OCI-LY3 (cell line): ENCODE measurements around the gene HUNK.
"Not testable (repeated sequence)": the region's sequence is repeated elsewhere in the genome, so short reads cannot be mapped to it uniquely, and the experiment has no call there.

Experiments used
- H2AFZ ChIP-seq: fragments of 200-600, 300-600 bp; shearing (Covaris generic); 2 replicates; pipeline ENCODE4 v1.6.0; 2014; ENCODE audit warnings: antibody characterized with exemption, low read depth, low read length
- H3K27ac ChIP-seq: fragments of 200-600, 300-600 bp; sonication (generic); 2 replicates; pipeline ENCODE4 v1.5.1; 2014; ENCODE audit warnings: mild to moderate bottlenecking, low read length, moderate library complexity, mixed read lengths
- H3K27me3 ChIP-seq: fragments of 200-600, 300-600 bp; sonication (generic); 2 replicates; pipeline ENCODE4 v1.6.1; 2014; ENCODE audit warnings: low read depth, low read length, mixed read lengths
- H3K36me3 ChIP-seq: fragments of 200-600, 300-600 bp; sonication (generic); replicated peaks from 2 replicates; pipeline ENCODE3; 2014; ENCODE audit warnings: low read depth, low read length, mixed read lengths
- H3K4me1 ChIP-seq: fragments of 300-600, 200-600 bp; sonication (generic); 2 replicates; pipeline ENCODE4 v1.6.1; 2014; ENCODE audit warnings: low read length, mixed read lengths
- H3K4me2 ChIP-seq: fragments of 200-600, 300-600 bp; sonication (generic); 2 replicates; pipeline ENCODE4 v1.6.1; 2014; ENCODE audit warnings: low read length, mixed read lengths
- H3K4me3 ChIP-seq: fragments of 300-600, 200-600 bp; sonication (generic); 2 replicates; pipeline ENCODE4 v1.5.1; 2014; ENCODE audit warnings: antibody characterized with exemption, mild to moderate bottlenecking, low read length, moderate library complexity
- H3K79me2 ChIP-seq: fragments of 300-600, 200-600 bp; shearing (Covaris generic); 2 replicates; pipeline ENCODE4 v1.6.1; 2014; ENCODE audit warnings: mild to moderate bottlenecking, low read length, mixed read lengths
- H3K9ac ChIP-seq: fragments of 300-600, 200-600 bp; shearing (Covaris generic); 2 replicates; pipeline ENCODE4 v1.6.0; 2014; ENCODE audit warnings: mild to moderate bottlenecking, low read length, moderate library complexity
- H3K9me3 ChIP-seq: fragments of 200-600, 300-600 bp; shearing (Covaris generic); 2 replicates; pipeline ENCODE4 v1.6.1; 2014; ENCODE audit warnings: low read length, mixed read lengths; ENCODE audit not compliant: insufficient read depth
- H4K20me1 ChIP-seq: fragments of 200-600, 300-600 bp; sonication (generic); 2 replicates; pipeline ENCODE4 v1.6.1; 2016; ENCODE audit warnings: low read length, mixed read lengths; ENCODE audit not compliant: insufficient read depth
- EZH2phosphoT487 ChIP-seq: fragments of 200-600 bp; shearing (Covaris generic); IDR thresholded peaks from 2 replicates; pipeline ENCODE4 v1.6.1; 2018; ENCODE audit warnings: antibody characterized with exemption, mixed run types, low read depth
- TF ChIP-seq, protein P1 (sequence below): fragments of 200-600, 300-600 bp; sonication (generic); IDR thresholded peaks from 2 replicates; pipeline ENCODE4 v1.5.1; 2014; ENCODE audit warnings: antibody characterized with exemption, low read length, low read depth

Gene HUNK

GRCh38 chr21:32030146-32030652 is 157.4 kb downstream of the HUNK start:
- H3K27ac ChIP-seq, result no peak overlapping the region
- TF ChIP-seq, protein P1, sequence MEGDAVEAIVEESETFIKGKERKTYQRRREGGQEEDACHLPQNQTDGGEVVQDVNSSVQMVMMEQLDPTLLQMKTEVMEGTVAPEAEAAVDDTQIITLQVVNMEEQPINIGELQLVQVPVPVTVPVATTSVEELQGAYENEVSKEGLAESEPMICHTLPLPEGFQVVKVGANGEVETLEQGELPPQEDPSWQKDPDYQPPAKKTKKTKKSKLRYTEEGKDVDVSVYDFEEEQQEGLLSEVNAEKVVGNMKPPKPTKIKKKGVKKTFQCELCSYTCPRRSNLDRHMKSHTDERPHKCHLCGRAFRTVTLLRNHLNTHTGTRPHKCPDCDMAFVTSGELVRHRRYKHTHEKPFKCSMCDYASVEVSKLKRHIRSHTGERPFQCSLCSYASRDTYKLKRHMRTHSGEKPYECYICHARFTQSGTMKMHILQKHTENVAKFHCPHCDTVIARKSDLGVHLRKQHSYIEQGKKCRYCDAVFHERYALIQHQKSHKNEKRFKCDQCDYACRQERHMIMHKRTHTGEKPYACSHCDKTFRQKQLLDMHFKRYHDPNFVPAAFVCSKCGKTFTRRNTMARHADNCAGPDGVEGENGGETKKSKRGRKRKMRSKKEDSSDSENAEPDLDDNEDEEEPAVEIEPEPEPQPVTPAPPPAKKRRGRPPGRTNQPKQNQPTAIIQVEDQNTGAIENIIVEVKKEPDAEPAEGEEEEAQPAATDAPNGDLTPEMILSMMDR, result no peak
- no peak for TF ChIP-seq EZH2phosphoT487
- no peak overlapping the region for H3K9ac ChIP-seq
- no peaks in the 10 kb centered on the region for H3K9me3 ChIP-seq
- H3K36me3 ChIP-seq, result no peaks in the 10 kb centered on the region
- H3K4me2 ChIP-seq, result no peak overlapping the region
- H2AFZ ChIP-seq, result no peak overlapping the region
- no peaks in the 10 kb centered on the region for H3K79me2 ChIP-seq
- H4K20me1 ChIP-seq, result no peaks in the 10 kb centered on the region
- H3K27me3 ChIP-seq, result no peaks in the 10 kb centered on the region; the same call in 1 of the 2 replicates
- H3K4me1 ChIP-seq, result peaks cover 6% of the 10 kb centered on the region; the same call in 1 of the 2 replicates
- H3K4me3 ChIP-seq, result no peak overlapping the region

DNA sequence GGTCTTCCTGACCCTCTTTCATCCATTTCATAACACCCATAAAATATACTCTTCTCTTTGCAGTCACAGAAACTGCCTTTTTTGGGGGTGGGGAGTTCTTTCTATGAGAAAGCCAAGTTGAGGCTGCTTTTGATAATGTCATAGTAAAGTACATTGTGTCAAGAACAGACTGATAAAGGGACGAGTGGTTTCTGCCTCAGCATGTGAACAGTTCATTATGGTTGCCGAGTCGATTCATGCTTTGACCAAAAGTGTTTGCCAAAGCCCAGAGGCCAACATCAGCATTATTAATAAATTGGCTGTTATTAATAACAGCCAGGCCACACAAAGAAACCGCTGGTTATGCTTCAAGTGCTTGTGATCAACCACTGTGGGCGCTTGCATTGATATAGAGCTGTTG is 162.0 kb downstream of the HUNK start:
- H3K9me3 ChIP-seq, result no peaks in the 10 kb centered on the region

DNA sequence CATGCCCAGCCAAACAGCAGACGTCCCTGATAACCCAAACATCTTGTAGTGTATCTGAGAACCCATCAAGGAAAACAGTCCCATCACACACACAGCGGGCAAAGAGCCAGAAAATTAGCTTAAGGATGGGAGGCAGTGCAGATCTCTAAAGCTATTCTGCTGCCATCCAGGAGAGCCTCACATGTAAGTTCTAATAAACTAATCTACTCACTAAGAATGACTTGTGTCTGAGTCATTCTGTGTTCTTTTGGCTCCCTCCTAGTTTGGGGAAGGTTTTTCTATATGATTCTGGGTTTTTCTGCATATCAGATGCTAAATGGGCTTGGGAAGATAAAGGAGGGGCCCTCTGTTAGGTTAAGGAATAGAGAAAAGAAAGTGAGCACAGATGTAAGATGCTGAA is 162.8 kb downstream of the HUNK start:
- TF ChIP-seq, protein P1, result no peak
- TF ChIP-seq EZH2phosphoT487, result no peak
- no peak overlapping the region for H3K4me3 ChIP-seq

More for the DNA sequence above, 162.0 kb downstream of the HUNK start:
- no peaks in the 10 kb centered on the region for H3K27me3 ChIP-seq
- TF ChIP-seq EZH2phosphoT487, result no peak
- TF ChIP-seq, protein P1, result no peak
- no peak overlapping the region for H3K9ac ChIP-seq
- no peaks in the 10 kb centered on the region for H3K4me1 ChIP-seq
- no peak overlapping the region for H3K27ac ChIP-seq
- H3K4me2 ChIP-seq, result no peak overlapping the region
- no peaks in the 10 kb centered on the region for H4K20me1 ChIP-seq
- no peak overlapping the region for H2AFZ ChIP-seq
- H3K4me3 ChIP-seq, result no peak overlapping the region
- no peaks in the 10 kb centered on the region for H3K79me2 ChIP-seq
- H3K36me3 ChIP-seq, result no peaks in the 10 kb centered on the region

DNA sequence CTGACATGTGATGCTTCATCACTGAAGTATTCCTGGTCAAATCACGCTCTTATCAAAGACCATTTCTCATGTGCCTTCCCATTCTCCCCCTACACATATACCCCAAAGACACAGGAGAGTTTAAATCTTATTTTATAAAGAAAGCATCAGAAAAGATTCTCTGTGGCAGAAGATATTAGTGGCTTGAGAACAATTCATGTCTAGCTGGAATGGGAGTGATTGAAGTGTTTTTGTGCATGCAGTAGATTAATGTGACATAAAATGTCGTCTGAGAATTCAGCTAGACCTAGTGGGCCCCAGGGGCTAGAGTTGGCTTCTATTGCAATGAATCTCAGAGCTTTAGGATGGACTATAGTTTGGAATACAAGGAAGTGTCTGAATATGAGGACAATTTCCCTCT is 163.9 kb downstream of the HUNK start:
- Histone ChIP-seq H3K79me2 (no peaks in the 10 kb centered on the region), H3K4me3 (no peak overlapping the region), H3K4me2 (no peak overlapping the region), H3K27me3 (no peaks in the 10 kb centered on the region), H3K9ac (no peak overlapping the region), H3K27ac (no peak overlapping the region), H3K36me3 (no peaks in the 10 kb centered on the region), H3K4me1 (no peaks in the 10 kb centered on the region), H2AFZ (no peak overlapping the region), H4K20me1 (no peaks in the 10 kb centered on the region), H3K9me3 (no peaks in the 10 kb centered on the region)
- TF ChIP-seq, protein P1, result no peak
- no peak for TF ChIP-seq EZH2phosphoT487

More for the DNA sequence above, 162.8 kb downstream of the HUNK start:
- H2AFZ ChIP-seq, result no peak overlapping the region
- no peaks in the 10 kb centered on the region for H3K36me3 ChIP-seq
- no peaks in the 10 kb centered on the region for H3K79me2 ChIP-seq
- H3K27me3 ChIP-seq, result no peaks in the 10 kb centered on the region
- no peak overlapping the region for H3K4me2 ChIP-seq
- H3K9me3 ChIP-seq, result no peaks in the 10 kb centered on the region
- no peak overlapping the region for H3K27ac ChIP-seq
- no peak overlapping the region for H3K9ac ChIP-seq
- no peaks in the 10 kb centered on the region for H3K4me1 ChIP-seq
- no peaks in the 10 kb centered on the region for H4K20me1 ChIP-seq

DNA sequence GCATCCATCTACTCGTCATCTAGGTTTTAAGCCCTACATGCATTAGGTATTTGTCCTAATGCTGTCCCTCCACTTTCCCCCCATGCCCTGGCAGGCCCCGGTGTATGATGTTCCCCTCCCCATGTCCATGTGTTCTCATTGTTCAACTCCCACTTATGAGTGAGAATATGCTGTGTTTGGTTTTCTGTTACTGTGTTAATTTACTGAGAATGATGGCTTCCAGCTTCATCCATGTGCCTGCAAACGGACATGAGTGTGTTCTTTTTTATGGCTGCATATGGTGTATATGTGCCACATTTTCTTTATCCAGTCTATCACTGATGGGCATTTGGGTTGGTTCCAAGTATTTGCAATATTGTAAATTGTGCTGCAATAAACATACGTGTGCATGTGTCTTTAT is 165.9 kb downstream of the HUNK start:
- not testable (repeated sequence) for H3K27me3 ChIP-seq, H3K9ac ChIP-seq, H3K36me3 ChIP-seq, H3K4me1 ChIP-seq, H3K27ac ChIP-seq, H4K20me1 ChIP-seq, H3K4me2 ChIP-seq, H3K9me3 ChIP-seq, H2AFZ ChIP-seq, H3K4me3 ChIP-seq, H3K79me2 ChIP-seq
